Lower lobe of right lung (tissue), 2 donors: Measurements from ENCODE around the gene APOH. TPM values are rescaled to one million over a fixed set of nuclear protein-coding genes. Genes with fewer than 3 reads are reported as not detected.

Source experiments
- ATAC-seq, 2 donors: fragments of 200-7000 bp; cut with Tn5 transposase; one replicate each; pipeline ENCODE4 v1.9.1; 2020 to 2022; ENCODE audit warnings: mild to moderate bottlenecking in 2 of 2, moderate library complexity in 2 of 2
- DNase-seq: peaks from one replicate; pipeline ENCODE4 v3.0.0-alpha.2; 2020
- H3K27ac ChIP-seq: fragments of 200-600 bp; one replicate; pipeline ENCODE4 v1.8.0; 2022
- H3K27me3 ChIP-seq: fragments of 200-600 bp; one replicate; pipeline ENCODE4 v1.8.0; 2022; ENCODE audit warnings: low read depth
- H3K36me3 ChIP-seq: fragments of 200-600 bp; one replicate; pipeline ENCODE4 v1.8.0; 2022; ENCODE audit warnings: mild to moderate bottlenecking
- H3K4me1 ChIP-seq: fragments of 200-600 bp; one replicate; pipeline ENCODE4 v1.8.0; 2022
- H3K4me3 ChIP-seq: fragments of 200-600 bp; one replicate; pipeline ENCODE4 v1.8.0; 2022; ENCODE audit warnings: mild to moderate bottlenecking
- H3K9me3 ChIP-seq: fragments of 200-600 bp; one replicate; pipeline ENCODE4 v1.8.0; 2022
- CTCF ChIP-seq: fragments of 200-600 bp; IDR thresholded peaks from one replicate; pipeline ENCODE4 v1.8.0; 2022; ENCODE audit warnings: antibody characterized with exemption, mild to moderate bottlenecking
- intact Hi-C: fragments of 100-400 bp; cut with DNase I; formaldehyde crosslinking; loops from one replicate; pipeline ENCODE4 v1.11.0; 2022
- total RNA-seq: library from RNA; stranded (reverse); fragmentation: NEBNext Ultra II Directional; extraction: Animal tissue kit (Norgen Biotek cat#: 25700); gene quantifications from one replicate; pipeline ENCODE4 v1.2.1, GENCODE V29; 2021
- donor health status: DM: no; HTN: yes; CAD: no; lungs with severe emphysema.

Gene APOH
- total RNA-seq, 1 donor from 2014 or later, result 17.1 TPM

GRCh38 chr17:66178642-66179041, 50.6 kb downstream of the APOH start:
- no peak for TF ChIP-seq CTCF
- DNase-seq, result no peak
- H3K36me3 ChIP-seq, result peaks cover 18% of the 10 kb centered on the region
- no peak overlapping the region for H3K4me3 ChIP-seq
- H3K9me3 ChIP-seq, result no peaks in the 10 kb centered on the region
- H3K4me1 ChIP-seq, result peaks cover 6% of the 10 kb centered on the region
- no peak overlapping the region for H3K27ac ChIP-seq
- intact Hi-C loops, result no loop called here
- no peak for ATAC-seq
- H3K27me3 ChIP-seq, result no peaks in the 10 kb centered on the region

GRCh38 chr17:66177048-66177447, 52.2 kb downstream of the APOH start:
- H3K9me3 ChIP-seq, result no peaks in the 10 kb centered on the region
- no peak overlapping the region for H3K27ac ChIP-seq
- no peaks in the 10 kb centered on the region for H3K27me3 ChIP-seq
- peaks cover 11% of the 10 kb centered on the region for H3K36me3 ChIP-seq
- DNase-seq (no peak), ATAC-seq (peak; percentile 21 to 54)
- intact Hi-C loops, result no loop called here
- no peak for TF ChIP-seq CTCF
- H3K4me3 ChIP-seq, result no peak overlapping the region
- H3K4me1 ChIP-seq, result peaks cover 6% of the 10 kb centered on the region

- no peaks in the 10 kb centered on the region for H3K36me3 ChIP-seq
- ATAC-seq (no peak), DNase-seq (no peak)
- no peaks in the 10 kb centered on the region for H3K9me3 ChIP-seq
- no peak for TF ChIP-seq CTCF
- H3K4me3 ChIP-seq, result no peak overlapping the region
- no peak overlapping the region for H3K27ac ChIP-seq
- intact Hi-C loops, result no loop called here
- H3K27me3 ChIP-seq, result no peaks in the 10 kb centered on the region
- H3K4me1 ChIP-seq, result peaks cover 6% of the 10 kb centered on the region
These were observed 53.3 kb downstream of the APOH start for GRCh38 chr17:66175892-66176291.

- H3K27me3 ChIP-seq, result no peaks in the 10 kb centered on the region
- no peak overlapping the region for H3K4me3 ChIP-seq
- no peak for DNase-seq
- H3K36me3 ChIP-seq, result no peaks in the 10 kb centered on the region
- peaks cover 6% of the 10 kb centered on the region for H3K4me1 ChIP-seq
- H3K9me3 ChIP-seq, result no peaks in the 10 kb centered on the region
- no peak overlapping the region for H3K27ac ChIP-seq
- no peak for TF ChIP-seq CTCF
- intact Hi-C loops, result no loop called here
- ATAC-seq, result peak; percentile 69 to 79
These were observed 56.5 kb downstream of the APOH start for GRCh38 chr17:66172691-66173223.

- DNase-seq, result no peak
- H3K9me3 ChIP-seq, result no peaks in the 10 kb centered on the region
- no peak overlapping the region for H3K4me3 ChIP-seq
- intact Hi-C loops, result no loop called here
- H3K36me3 ChIP-seq, result no peaks in the 10 kb centered on the region
- ATAC-seq, result no peak
- no peaks in the 10 kb centered on the region for H3K27me3 ChIP-seq
- no peak overlapping the region for H3K27ac ChIP-seq
- peaks cover 6% of the 10 kb centered on the region for H3K4me1 ChIP-seq
- TF ChIP-seq CTCF, result no peak
These were observed 57.1 kb downstream of the APOH start for GRCh38 chr17:66172144-66172543.

- Histone ChIP-seq H3K27ac (no peak overlapping the region), H3K4me3 (no peak overlapping the region), H3K4me1 (peaks cover 6% of the 10 kb centered on the region), H3K36me3 (no peaks in the 10 kb centered on the region), H3K27me3 (no peaks in the 10 kb centered on the region), H3K9me3 (no peaks in the 10 kb centered on the region)
- no peak for TF ChIP-seq CTCF
- intact Hi-C loops, result no loop called here
- ATAC-seq (no peak), DNase-seq (no peak)
These were observed 57.5 kb downstream of the APOH start for GRCh38 chr17:66171692-66172091.
